NCI-H446 treated with DMSO at 0.1 percent for 48 hours (cell line): ENCODE measurements around the gene E2F2.

Experiments
- DNase-seq: peaks from one replicate; lab custom pipeline; 2025; lab: John Stamatoyannopoulos, UW

Gene E2F2

DNA sequence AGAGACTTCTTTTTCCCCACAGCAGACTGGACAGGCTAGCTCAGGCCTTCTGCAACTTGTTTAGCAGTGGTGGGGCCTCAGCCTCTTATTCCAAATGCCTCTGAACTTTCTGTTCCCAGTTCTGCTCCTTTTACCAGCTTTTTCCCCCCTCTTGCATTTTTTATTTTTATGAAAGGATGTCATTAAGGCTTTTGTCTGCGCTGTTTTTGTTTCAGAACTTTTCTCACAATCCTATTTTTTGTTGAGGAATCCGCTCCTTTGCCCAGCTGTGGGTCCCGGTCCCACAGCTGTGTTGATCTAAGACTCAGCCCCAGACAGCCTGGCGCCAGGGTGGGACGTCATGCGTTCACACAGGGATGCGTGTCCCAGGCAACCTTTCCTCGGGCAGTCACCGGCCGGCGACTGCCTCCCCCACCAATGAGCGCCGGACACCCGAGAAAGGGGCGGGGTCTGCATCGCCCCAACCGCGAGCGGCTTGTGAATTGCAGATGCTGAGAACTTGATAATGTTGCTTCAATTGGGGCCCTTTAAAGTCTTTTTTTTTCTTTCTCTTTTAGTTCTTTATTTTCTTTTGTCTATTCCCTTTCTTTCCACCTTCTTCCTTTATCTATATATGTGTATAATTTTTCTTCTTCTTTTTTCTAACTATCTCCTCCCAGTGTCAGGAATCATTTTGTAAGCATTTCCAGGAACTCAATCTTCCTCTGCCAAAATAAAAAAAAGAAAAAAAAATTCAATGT lies 31.3 kb upstream of the E2F2 start:
- DNase-seq: peak; percentile 71

DNA sequence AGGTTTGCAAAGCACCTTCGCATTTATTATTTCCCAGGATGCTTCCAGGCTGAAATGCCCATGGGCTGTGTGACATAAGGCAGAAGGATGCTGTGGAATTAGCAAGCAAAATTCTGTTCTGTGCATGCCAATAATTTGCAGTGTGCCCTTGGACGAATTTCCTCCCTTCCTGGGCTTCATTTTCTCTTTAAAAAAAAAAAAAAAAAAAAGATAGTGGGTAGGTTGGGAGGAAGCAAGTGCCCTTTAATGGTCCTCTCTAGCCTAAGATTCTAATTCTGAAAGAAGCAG lies 30.7 kb upstream of the E2F2 start:
- no peak for DNase-seq

DNA sequence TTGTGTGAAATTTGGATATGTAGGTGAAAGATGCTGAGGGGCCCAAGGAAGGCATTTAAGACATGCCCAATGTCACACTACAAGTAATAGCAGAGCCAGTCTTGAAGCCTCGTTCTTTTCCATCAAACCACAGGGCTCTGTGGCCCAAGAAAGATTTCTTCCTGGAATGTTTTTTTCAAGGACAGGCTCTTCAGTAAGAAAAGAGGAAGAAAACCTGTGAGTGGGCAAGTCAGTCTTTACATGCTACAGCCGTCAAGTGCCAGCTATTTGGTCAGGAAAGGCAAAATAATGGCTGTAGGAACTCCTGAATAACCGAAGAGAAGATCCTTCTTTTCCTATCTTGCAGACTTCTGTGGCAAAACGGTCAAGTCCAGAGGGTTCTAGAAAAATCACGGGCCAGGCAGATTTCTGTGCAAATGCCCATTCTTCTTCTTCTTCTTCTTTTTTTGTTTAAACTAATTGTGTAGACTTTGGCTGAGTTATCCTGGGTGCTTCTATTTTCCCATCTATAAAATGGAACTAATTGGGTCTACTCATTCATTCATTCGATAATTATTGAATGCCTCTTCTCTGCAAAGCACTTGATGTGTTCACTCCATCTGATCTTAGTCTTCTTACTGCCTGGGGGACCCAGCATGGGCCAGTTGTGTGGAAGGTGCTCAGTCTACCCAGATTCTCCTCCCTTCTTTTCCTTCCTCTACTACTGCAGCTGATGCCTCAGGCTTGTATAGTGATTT lies 30.2 kb upstream of the E2F2 start:
- no peak for DNase-seq

DNA sequence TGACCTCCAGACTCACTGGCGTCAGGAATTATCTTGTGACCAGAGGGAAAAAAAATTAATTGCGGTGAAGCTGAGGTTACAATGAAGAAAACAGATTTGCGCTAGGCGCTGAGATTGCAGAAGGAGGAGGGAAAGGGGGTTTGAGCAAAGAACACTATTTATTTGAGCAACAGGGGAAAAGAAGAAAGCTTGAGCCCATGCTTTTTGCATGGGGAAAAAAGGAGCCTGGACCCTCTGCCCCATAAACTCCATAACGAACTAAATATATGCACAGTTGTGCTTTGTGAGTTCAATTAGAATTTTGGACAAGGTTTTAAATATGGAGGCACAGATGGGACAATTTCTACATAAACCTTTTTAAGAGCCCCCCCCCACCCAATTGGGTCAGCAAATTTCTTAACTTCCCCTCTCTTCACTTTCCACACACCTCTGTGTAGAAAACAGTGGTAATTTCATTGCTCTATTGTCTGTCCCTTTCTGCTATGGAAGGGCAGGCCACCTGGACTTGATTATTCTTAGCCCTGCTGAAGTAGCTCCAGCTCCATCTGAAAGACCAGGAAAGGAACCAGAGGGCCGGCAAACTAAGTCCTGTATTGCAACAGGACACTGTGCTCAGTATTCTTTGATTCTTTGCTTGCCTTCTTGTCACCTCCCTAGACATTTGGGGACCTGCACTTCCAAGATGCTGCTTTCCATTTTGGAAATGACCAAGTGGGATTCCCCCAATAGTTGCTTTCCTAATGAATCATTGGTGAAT lies 29.1 kb upstream of the E2F2 start:
- no peak for DNase-seq

DNA sequence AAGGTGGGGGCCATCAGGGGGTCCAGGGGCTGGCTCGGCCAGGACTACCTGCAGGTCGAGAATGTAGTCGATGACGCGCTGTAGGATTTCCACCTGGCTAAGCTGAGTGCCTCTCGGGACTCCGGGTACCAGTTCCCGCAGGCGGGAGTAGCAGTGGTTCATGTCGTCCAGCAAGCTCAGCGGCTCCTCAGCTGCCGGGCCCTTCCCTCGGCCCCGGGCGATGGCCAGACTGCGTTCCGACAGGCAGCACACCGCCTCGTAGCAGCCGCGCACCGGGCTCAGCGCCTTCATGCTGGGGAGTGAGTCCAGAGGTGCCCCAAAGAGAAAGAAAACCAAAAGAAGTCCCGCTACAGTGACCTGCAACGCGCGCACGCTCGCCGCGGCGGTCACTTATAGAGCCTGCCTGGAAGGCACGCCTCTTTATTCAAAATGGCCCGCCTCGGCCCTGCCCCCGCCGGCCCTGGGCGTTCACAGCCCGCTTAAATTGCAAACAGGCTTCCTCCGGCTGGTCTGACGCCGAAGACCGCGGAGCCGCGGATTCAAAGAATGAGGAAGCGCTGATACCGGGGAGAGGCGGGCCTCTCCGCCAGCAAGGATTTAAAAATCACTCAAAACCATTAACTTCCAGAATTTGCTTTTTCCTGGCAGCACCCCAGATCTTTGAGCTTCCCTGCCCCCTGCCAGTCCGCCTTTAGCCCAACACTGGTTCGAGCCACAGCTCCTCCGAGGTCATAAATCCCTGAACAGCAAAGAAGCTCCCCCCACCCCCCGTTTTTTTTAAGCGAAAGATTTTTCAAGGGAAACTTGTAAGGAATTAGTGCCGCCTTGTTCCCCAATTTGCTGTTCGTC lies 28.3 kb upstream of the E2F2 start, which contains the start of gene ID3:
Gene ID3, minus strand, starts transcription at position 366 of the 849 bp plus-strand sequence. Its CDS starts 75 bp downstream, at position 291.
- peak; percentile 95 for DNase-seq

DNA sequence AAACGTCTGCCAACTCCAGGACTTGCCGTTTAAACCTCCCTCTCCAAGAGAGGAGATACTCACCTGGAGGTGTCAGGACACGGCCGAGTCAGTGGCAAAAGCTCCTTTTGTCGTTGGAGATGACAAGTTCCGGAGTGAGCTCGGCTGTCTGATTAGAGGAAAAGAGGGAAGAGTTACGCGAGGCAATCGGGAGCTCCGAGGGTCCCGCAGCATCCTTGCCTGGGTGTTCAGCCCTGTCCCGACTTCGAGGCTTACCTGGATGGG lies 27.8 kb upstream of the E2F2 start:
- DNase-seq: no peak

DNA sequence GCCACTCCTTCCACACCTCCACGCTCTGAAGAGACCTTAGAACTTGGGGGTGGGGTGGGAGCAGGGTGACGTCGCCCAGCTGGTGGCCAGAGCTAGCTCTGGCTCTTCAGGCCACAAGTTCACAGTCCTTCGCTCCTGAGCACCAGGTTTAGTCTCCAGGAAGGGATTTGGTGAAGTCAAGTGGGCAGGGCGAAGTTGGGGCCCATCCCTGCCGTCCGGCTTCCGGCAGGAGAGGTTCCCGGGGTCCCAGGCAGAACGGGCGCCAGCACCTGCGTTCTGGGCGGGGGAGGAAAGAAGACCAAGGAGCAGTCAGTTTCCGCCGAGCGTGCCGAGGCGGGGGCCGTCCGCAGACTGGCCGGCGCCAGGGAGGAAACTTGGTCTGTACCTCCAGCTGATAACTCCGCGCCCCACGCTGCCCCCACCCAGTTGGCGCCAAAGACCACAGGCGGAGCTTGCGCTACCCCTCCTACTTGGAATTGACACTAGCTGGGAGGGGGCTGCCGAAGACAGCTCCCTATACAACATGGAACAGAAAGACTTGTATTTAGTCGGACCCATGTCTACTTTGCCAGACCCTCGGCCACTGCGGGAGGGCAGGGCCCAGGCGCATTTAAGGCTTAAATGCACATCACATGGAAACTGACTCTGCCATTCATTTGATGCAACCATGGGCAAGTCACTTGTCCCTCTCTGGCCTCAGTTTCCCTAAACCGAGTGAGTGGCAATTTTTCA lies 27.3 kb upstream of the E2F2 start:
- peak; percentile 63 for DNase-seq

DNA sequence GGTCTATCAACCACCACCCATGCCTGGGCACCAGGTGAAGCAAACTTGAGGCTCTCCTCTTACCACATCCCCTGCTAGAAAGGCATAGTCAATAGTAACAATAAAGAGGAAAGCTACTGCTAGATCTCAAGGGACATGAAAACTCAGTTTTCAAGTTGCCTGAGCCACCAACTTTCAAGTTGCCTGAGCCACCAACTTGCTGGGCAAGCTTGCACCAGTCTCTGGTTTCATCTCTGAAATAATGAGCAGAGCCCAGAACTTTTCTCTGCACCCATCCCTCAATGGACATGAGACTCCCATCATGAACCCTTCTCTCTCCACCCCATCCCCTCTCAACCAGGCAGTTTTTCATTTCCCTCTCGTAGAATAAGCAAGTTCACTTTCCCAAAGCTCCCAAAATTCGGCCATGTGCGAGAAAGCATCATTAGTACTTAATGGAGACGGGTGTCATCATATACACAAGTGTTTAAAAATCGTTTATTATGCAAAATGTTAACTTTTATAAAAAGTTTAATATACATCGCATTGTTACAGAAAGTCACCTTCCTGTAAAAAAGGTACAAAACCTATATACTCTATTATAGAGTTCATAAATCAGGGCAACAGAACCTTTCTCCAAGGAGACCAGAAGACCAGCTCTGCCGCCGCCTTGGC lies 26.6 kb upstream of the E2F2 start:
- DNase-seq: no peak

DNA sequence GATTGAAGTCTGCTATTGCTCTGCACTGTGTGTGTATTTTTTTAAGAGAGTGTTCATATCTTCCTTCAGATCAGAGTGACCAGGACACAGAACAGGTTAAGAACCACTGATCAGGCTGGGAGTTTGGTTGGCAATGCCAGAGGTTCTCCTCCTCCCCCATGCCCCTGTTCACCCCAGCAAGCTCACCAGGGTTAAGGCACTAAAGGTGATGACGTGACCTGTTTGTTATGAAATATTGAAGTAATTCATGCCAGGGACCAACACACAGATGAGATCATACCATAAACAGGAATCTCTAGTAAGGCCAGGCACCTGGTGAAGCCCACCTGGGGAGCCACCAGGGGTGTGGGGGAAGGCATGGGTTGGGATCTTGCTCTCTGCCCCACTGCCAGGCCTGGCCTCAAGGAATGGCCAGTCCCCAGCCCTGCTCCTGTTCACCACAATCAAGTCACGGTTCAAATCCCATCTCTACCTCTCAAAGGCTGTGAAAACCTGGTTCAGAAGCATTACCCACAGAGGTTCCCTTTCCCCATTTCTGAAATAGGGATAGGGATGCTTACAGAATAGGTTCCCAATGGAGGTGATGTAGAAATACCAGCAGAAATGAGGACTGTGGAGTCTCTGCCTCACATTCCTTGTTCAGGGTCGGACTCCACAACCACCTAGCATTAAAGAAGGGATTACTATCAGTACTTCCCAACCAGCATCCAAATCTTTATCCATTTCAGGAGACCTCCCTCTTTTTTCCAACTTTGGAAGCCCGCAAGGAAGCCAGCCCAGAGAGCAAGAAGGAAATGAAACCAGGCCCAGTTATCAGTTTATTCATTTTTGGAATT lies 25.8 kb upstream of the E2F2 start:
- DNase-seq: peak; percentile 57

DNA sequence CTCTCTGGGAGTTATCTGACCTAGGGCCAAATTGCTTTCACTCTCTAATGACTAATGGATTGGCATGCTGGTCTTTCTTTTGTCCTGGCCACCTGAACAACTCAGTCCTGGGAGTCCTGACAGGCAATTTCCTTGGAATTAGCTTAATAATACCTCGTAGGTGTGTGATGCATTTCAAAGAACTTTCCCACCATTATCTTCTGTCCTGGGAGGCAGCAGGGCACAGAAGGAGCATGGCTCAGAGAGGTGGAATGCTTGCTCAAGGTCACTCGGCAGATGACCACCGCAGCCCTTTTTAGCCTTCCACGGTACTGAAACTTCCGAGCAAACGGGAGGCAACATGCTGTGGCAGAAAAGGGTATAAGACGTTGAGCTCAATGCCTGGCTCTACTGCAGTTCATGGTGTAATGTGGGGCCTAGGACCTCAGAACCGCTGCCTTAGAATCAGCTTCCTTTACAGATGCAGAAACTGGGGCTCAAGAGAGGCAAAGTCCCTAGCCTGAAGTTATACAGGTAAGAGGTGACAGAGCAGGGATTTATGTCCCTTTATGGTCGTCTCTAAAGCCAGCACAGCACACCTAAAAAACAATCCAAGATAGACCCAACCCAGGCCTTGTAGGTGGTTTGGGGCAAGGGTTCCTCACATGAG lies 25.1 kb upstream of the E2F2 start:
- DNase-seq: no peak

DNA sequence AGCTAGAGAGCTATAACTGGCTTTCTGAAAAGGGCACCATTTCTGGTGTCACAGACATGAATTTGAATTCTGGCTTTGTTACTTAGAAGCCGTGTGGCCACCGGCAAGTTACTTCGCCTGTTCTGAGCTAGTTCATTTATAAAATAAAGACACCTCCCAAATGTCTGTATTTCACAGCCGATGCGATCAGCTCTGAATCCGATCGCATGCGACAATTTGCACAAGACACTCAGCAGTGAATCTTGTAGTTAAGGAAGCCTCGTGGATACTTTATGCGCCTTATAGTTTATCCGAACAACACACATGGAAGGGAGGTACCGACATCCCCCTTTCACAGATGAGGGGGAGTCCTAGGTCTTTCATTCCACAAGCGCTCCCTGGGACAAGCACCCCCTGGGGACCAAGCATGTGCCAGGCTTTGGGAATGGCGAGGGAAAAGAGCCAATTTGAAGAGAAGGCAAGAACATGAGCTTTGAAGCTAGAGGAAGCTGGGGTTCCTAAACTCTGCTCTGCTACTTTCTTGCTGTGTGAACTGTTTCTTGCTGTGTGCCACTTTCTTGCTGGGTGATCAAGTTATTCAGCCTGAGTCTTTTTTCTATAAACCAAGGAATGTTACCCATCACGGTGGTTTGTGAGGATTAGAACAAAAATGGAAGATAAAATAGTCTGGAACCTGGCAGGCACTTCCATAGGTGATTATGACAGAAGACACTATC lies 24.4 kb upstream of the E2F2 start:
- DNase-seq: peak; percentile 89

DNA sequence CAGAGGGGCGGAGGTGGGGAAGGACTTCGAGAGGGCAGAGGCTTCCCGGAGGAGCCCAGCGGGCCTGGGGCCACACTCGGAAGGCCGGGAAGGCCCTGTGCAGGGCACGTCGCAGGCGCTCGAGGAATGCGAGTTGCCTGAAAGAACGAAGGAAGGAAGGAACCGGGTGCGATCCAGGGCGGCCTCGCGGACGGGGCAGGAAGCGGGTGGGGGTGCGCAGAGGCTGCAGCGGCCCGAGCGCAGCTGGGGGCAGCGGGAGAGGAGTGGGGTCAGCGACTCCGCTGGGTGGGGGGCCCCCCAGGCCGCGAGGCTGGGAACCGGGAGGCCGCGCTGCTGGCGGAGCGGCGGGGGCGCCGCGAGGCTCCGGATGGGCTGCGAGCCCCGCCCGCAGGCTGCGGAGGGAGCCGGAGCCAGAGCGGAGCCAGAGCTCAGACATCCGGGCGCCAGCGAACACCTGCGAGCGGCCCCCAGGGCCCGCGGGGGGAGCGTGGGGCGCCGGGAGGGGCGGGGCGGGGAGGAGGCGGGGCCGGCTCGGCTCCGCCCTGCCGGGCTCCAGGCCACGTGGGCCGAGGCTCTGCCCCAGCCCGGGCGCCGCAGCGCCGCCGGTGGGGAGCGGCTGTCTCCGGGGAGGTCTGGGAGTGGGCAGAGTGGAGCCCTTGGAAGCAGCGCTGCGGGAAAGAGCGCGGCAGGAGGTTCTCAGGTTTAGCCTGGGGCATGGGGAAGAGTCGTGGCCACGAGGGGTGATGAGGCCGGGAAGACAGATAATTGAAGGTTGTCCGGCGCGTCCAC lies 23.6 kb upstream of the E2F2 start:
- DNase-seq: peak; percentile 90

DNA sequence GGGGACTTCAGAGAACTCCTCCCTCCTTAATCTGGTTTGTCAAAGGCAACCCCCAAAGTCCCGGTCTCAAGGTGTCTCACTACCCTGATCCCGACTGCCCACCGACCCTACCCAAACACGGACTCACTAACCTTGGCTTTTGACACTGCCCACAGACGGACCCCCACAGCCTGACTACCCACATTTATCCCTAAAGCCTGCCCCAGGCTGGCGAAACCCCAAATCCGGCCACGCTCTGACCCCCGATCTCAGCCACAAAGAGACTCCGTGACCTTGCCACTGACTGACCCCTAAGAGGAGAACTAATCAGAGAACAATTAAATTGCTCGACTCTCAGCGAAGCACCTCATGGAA lies 23.1 kb upstream of the E2F2 start:
- no peak for DNase-seq

DNA sequence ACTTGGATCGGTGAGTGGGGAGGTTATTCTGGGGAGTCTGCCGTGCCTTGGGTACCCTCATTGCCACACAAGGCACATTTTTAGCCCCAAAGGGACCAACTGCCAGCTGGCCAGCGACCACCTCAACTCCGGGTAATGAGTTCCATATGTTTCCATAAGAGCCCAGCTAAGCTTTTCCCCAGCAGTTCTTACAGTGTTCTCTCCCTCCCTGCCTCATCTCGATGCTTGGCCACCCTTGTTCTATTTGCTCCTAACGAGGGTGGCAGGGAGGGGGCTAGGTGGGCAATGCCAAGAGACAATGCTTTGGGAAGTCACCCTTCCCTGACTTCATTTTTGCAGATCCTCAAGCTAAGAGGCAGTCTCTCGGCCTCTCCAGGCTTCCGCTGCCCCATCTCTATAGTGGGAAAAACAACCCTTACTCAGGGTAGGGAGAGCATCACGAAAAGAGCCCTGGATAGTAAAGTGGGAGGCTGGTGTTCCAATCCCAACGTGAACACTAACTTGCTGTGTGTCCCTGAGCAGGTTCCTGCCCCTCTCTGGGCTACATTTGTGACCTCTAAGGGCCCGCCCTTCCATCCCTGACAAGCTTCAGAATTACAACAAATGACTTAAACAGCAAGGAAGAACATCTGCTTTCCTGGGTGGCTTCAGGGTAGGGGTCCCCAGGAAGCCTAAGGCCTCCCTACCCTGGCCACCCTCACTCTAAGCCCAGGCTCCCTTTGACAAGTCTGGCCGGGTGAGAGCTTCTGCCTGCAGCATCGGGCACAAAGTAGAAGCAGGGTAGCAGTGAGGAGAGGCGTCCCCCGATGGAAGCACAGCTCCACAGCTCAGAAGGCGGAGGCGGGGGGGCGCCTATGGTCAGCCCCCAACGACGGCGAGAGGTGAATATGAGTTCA lies 22.4 kb upstream of the E2F2 start:
- DNase-seq: no peak

DNA sequence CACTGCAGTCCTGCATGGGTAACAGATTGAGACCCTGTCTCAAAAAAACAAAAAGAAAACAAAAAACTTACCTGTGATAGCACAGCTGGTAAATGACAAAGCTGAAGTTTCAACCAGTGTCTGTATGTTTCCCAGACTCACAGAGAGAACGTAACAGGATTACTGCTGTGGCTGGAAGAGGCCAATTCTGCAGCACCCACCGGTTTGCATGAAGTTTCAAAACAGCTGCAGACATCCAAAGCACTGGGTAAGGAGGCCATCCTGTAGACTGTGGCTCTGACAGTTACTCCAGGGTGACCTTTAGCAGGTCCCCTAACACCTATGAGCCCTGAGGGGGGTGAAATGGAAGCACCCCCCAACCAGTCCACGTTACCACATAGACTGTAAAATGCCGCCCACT lies 20.8 kb upstream of the E2F2 start:
- no peak for DNase-seq

DNA sequence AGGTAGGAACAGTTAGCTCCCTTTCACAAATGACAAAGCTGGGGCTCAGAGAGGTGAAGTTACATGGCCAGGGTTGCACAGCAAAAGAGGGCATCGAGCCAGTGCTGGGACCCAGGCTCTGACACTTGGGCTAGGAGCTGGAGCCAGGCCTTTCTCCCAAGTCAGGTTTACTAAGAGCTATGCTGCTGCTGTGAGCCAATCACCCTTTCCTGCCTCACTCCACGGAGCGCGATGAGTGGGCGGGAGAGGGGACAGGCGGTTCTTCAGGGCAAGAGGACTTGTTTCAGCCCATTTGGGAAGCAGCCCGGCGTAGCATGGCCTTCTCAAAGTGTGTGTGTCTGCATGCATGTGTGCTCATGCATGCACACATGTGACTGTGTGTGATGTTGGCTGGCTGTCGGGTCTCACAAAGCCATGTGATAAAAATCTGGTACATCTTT lies 17.7 kb upstream of the E2F2 start:
- peak; percentile 16 for DNase-seq

DNA sequence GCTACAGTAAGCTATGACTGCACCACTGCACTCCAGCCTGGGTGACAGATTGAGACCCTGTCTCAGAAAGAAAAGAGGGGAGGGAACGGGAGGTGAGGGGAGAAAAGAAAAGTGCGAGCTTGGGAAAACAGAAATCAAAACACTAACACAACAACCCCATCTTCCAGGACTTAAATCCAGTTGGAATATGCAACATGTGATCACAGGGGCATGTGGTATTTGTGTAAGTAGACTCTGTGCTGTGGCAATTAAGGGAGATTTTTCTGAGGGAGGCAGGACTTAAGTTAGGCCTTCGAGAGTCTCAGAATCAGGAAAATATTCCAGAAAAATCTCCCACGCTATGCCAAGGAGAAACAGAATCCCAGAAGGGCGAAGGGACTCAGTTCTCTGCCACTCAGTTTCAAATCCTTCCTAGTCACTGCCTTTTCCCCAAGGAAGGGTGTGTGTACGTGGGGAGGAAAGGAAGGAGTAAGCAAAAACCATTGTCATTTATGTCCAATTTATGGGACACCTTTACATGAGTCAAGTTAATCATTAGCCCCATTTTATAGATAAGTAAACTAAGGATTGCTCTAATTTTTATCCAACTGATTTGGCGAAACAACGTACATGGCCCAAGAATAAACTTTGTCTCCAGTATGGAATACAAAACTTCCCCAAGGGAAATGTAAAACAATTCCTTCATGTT lies 16.0 kb upstream of the E2F2 start:
- no peak for DNase-seq
